Endothelial cell of umbilical vein (primary cell): ENCODE data around the gene FRS2.

Experiments used
- CTCF ChIP-seq, 2 donors: IDR thresholded peaks; 1 replicate in 1 of 2; 2 replicates in 1 of 2; pipeline ENCODE4 v1.5.1; 2011; ENCODE audit warnings: low read length in 2 of 2, mild to moderate bottlenecking in 2 of 2, moderate library complexity in 2 of 2, control low read depth in 1 of 2, inconsistent platforms in 1 of 2, low read depth in 1 of 2; ENCODE audit not compliant: insufficient read depth in 1 of 2; ENCODE audit errors: extremely low read depth in 1 of 2
- EZH2 ChIP-seq: IDR thresholded peaks from 2 replicates; pipeline ENCODE4 v1.6.1; 2012; ENCODE audit warnings: borderline replicate concordance, low read depth, mild to moderate bottlenecking, moderate library complexity, low read length, inconsistent platforms; ENCODE audit not compliant: severe bottlenecking
- JUN ChIP-seq: IDR thresholded peaks from 2 replicates; pipeline ENCODE4 v1.6.1; 2011; ENCODE audit warnings: borderline replicate concordance, low read depth; ENCODE audit not compliant: insufficient read length, insufficient read depth
- POLR2AphosphoS5 ChIP-seq: IDR thresholded peaks from 2 replicates; pipeline ENCODE4 v1.6.1; 2012; ENCODE audit warnings: low read depth, mild to moderate bottlenecking, control low read depth, low read length, moderate library complexity; ENCODE audit not compliant: insufficient read depth

- TF ChIP-seq POLR2AphosphoS5 = no peak
- TF ChIP-seq CTCF (IDR thresholded peaks at IDR 0.05; ENCODE audit: extremely low read depth in 1 of 2, insufficient read depth in 1 of 2, low read depth in 1 of 2, low read length in 2 of 2) = no peak
- no peak for TF ChIP-seq EZH2
- no peak for TF ChIP-seq JUN
Measured at GRCh38 chr12:69583203-69583602, 113.0 kb downstream of the FRS2 start.
